ENCODE measurements around the gene ST8SIA1.

Gene ST8SIA1

DNA sequence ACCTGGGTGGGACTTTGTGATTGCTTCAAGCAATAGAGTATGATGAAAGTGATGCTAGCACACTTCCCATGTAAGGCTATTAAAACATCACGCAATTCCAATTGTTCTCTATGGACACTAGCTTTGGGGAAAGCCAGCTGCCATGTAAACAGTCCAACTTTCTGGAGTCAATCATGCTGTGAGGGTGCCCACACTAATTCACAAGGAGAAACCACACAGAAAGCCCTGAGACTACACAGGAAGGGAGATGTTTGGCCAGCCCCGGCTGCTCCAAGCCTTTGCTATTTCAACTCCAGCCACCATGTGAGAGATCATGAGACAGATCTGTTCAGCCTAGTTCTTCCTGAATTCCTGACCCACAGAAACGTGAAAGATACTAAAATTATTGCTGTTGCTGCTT is 96.3 kb downstream of the ST8SIA1 start:
- DNase-seq (ENCODE audit: low spot score), result no peak

DNA sequence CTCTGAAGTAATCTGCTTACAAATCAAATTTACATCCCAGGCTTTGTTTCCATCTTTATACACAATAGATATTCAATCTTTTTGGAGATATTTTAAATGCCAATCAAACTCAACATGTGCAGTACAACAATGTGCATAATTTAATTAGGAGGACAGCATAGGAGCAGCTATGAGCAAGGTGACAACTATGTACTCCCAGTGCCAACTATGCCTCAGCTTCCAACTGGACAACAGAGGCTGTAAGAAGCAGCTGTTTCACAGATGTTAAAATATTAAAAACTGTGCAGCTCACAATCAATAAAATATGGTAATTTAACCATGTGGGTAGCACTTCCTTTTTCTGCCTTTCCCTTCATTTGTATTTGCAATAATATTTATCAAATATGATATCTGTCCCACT is 99.9 kb downstream of the ST8SIA1 start:
- DNase-seq (ENCODE audit: low spot score), result no peak

DNA sequence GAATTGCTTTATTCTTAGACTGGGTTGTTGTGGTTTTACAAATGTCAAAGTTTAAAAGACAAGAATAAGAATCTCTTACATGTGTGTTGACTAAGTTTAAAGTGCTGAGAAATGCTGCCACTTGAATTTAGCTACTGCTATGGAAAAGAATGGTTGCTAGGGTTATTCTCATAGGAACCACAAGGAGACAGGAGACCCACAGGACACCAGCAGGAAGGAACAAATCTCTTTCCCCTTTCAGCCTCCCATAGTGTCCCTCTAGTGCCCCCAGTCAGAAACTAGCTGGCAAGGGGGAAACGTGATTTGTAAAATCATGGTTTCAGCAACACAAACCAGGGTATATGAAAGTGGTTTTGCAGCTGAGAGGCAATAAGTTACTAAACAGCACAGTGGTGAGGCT is 102.7 kb downstream of the ST8SIA1 start:
- DNase-seq (ENCODE audit: low spot score), result no peak

DNA sequence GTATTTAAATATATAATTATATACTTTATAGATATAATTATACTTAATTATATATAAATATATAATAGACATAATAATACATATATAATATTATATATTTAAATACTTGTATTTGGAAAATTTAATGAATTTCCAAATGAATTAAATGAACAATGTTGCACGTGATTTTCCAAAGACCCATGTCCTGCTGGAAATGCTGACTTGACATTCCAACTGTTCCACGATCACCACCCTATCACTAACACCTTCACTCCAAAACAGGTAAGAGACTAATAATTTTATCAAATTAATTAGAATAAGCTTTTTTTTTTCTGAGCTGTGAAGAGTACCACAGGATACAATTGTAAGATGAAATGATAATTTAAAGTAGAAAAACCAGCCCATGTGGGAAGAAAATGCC is 103.4 kb downstream of the ST8SIA1 start:
- no peak for DNase-seq (ENCODE audit: low spot score)

DNA sequence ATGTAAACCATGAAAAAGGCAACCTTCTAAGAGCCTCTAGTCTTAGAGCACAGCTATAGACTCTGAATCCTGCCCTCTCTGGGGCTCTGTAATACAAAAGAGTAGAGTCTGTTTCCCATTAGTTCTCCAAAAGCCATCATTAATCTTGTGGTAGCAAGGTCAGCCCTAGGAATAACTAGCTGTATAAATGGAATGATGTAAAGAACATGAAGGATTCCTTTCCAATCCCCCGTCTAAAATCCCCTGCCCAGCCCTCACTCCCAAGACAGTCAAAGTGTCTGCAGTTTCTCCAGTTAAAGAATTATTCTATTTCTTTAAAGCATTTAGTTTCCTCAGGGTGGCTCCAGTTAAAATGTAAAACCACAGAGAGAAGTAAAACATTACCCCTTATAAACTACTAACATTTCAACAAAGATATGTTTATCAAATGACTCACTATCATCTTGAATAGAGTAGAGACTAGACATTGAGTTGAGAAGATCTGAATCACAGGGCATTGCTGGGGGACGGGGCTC is 104.2 kb downstream of the ST8SIA1 start:
- no peak for DNase-seq (ENCODE audit: low spot score)

DNA sequence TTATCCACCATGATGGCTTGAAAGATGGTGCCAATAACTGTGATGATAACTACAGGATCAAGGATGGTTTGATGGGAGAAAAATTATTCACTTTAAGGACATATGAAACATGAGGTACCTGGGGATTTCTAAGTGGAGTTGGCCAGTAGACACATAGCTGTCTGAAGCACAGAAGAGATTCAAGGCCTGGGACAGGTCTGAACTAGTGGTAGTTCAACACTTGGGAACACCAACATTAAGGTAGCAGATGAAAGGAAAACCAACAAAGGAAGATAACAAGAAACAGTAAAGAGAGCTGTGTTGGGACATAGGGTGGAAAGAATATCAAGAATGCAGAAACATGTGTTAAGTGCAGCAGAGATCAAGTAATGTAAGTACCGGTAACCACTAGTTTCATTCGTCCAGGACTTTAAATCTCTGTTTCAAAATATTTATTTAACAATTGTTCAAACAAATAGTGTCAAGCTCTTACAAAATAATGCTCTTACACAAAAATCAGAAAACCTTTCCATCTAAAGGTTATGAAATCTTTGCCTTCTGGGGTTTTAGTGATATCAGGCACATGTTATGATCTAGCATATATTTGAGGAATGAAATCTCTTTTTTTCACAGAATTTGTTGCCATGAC is 104.7 kb downstream of the ST8SIA1 start:
- DNase-seq (ENCODE audit: low spot score), result no peak

DNA sequence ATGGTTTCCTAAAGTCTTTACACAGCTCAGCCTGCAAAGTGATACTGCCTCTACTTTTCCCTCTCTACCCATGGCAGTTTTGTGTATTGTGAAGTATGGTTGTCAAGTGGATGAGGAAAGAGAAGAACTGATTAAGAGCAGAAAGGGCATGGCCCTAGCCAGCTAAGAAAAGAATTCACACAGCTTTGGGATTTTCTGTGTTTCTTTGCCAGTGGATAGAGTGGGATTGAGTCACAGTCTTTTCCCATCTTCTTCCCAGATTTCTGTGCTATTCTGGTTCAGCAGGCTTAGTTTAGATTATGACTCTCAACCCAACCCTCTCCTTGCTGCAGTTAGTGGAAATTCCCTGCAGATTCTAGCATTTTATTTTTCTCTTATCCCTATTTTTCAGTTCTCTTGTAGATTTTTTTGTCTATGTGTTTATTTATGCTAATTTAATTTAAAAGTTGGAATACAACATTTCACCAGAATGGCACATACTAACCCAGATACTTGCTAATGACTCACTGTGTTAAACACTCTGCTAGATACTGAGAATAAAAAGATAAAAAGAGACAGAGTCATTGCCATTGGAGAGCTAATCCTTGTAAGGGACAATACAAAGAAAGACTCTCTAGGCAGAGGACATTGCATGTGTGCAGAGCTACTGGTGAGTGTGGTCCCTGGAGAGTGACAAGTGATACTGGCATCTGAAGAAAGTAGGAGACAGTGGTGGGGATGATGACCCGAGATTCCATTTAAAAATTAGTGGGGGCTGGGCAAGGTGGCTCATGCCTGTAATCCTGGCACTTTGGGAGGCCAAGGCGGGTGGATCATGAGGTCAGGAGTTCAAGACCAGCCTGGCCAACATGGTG is 106.3 kb downstream of the ST8SIA1 start:
- DNase-seq (ENCODE audit: low spot score), result no peak

DNA sequence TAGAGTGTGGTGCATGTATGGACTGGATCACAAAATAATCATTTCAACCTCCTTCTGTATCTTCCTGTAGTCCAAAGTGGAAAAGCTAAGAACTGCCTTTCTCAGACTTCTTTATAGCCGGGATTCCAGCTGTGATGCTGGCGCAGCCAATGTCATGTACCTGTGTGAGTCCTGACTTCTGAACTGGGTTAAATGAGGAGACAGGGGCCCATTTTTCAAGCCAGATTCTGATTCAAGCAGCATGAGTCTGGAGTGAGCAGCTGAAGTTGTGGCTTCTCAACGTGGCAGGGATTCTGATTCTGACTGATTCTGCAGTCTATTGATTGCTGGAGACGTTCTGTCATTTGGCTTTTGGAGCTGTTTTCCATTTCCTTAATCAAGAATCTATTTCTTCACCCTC is 111.2 kb downstream of the ST8SIA1 start:
- no peak for DNase-seq (ENCODE audit: low spot score)

DNA sequence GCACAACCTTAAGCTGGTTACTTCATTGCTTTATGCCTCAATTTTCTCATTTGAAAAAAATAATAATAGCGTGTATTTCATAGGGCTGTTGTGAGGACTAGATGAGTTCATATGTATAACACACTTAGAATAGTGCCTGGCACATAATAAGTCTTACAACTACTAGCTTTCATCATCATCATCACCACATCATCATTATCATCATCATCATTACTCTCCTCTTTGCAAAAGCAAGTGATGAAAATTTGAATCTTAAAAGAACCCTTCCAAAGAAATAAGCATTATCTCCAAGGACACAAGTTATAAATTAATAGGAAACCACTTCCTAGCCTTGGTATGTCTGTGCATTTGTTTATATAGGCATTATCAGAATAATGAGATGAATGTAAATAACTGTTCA is 117.0 kb downstream of the ST8SIA1 start:
- no peak for DNase-seq (ENCODE audit: low spot score)

DNA sequence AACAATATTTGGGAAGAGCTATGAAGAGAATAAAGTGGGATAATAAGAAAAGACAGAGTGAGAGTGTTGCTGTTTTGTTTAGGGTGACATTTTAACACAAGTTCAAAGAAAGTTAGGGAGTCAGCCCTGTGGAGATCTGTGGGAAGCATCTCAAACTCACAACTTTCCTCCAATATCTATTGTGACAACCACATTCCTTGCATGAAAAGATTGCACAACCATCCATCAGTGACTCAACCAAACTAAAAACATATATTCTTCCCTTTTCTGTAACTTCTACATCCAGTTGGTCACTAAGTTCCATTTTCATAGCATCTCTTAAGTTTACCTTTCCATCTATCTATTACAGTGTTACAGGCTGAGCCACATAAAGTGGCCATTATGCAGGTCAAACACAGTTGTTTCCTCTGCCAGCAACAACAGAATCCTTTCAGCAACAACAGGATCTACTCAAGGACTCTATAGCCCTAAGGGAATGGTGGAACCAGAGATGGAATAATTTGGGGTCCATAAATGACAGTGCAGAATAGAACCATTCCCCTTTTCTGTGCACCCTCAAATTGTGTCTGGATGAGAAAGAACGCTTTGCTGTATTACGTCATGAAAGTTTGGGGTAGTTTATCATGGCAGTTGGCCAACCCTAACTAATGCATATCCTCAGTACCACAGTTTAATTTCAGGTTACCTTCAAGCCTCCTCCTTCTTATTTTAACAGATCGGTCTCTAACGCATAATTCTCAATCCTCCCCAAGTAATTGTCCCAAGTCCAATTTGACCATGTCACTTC is 118.8 kb downstream of the ST8SIA1 start:
- no peak for DNase-seq (ENCODE audit: low spot score)

DNA sequence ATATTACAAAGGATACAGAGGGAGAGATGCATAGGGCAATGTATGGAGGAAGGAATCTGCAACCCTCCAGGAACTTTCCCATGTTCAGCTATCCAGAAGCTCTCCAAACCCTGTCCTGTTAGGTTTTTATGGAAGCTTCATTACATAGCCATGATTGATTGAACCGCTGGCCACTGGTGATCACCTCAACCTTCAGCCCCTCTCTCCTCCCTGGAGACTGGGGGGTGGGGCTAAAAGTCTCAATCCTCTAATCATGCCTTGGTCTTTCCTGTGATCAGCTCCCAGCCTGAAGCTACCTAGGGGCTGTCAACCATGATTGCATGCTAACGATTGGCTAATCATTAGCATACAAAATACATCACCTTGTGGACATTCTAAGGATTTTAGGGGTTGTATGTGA is 123.4 kb downstream of the ST8SIA1 start:
- DNase-seq (ENCODE audit: low spot score), result no peak

DNA sequence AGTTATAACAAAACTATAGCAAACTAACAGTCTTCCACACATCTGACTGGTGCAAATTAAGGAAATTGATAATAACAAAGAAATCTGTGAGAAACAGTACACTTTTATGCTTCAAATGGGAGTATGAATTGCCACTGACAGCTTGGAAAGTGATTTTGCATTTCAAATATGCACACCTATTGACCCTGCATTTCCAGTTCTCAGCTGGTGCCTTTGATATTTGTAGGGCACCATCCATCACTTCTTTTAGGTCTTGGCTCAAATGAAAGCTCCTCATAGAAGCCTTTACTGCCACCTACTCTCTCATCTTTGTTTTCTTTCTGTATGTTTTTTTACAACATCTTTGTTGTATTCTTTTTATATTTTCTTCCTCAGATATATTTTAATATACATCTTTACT is 125.1 kb downstream of the ST8SIA1 start:
- no peak for DNase-seq (ENCODE audit: low spot score)

DNA sequence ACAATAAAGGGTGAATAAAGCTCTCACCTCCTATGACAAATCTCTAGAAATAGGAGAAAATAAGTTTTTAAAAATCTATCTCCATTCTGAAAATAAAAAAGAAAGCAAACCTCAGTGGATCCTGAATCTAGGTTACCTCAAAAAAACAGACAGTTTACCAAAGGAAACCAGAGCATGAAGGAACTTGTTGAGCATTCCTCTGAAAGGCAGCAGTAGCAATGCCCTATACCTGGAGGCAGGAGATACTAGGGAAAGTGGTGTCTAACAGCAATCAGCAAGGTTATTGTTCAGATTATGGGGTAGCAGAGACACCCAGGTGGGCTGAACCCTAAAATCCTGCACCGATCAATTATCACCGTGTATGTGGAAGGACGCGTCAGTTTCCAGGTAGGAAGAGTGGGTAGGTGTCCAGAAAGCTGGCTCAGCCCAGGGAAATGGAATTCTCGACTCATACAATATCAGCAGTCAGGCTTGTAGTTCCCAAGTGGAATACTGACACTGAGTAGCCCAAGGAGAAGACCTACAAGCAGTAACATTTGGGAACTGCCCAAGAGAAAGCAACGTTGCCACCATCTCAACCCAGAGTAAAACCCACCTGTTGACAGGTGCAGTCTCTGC is 128.3 kb downstream of the ST8SIA1 start:
- DNase-seq (ENCODE audit: low spot score), result no peak

DNA sequence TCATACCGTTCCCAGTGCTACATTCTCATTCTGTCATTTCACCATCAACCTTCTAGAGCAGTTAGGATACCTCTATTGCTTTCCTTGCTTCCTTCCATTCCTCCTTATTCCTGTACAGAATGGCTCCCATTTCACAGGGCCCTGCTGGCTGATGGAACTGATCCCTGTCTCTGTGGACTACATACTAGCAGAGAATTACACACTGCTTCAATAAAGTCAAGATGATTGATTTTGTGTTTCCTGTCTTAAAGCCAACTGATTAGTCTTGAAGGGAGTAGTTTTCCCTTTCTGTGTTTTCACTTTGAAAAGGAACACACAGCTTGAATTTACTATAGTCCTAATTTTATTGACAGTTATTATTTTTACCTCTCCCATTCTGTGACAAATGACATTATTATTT is 130.1 kb downstream of the ST8SIA1 start:
- DNase-seq (ENCODE audit: low spot score), result no peak

DNA sequence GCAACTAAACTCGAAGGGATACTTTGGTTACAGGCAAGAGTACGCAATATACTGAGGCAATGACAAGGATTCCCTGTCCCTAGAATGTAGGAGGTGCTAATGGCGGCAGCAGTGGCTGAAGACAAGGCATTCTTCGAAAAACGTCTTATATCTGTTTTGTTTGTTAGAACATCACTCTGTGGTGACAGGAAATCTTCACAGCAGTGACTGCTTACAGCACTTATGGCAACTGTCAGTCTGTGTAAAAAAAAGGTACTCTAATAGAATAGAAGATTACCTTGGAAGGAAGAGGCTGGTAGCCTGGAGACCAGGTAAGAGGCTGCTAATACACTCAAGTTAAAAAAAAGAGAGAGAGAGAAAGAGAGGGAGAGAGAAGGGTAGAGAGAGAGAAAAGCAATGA is 131.7 kb downstream of the ST8SIA1 start:
- no peak for DNase-seq (ENCODE audit: low spot score)

DNA sequence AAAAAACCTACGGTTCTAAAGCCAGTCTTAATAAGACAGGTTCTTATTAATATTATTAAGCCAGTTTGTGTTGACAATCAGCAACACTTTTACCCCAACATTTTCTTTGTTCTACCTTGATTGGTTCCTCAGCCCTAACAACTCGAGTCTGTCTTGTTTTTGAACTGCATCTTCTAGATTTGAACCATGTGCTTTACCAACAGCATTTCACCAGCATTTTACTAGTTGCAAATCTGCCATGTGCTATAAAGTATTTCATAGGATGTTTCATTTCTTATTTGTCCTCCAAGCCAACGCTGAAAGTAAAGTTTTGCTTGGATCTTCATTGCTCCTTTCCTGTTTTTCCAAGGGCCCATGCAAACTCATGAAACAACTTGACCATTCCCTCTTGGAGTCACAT is 133.4 kb downstream of the ST8SIA1 start:
- no peak for DNase-seq (ENCODE audit: low spot score)

DNA sequence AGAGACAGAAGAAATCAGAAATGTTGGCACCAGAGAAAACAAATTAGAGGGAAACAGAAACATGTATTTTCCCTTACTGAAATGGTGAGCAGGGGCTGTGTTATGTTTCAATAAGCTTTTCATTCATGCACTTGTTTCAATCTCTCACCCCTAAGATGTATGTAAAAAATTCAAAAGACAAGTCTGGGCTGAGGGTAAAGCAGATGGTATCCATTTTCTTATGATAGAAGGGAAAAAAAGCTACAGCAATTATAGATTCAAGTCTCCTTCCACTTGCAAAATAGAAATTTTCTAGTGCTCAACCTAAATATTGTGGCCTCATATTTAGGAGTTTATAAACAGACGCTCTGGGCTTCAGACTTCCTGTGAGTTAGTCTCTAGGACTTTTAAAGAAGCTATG is 138.3 kb downstream of the ST8SIA1 start:
- DNase-seq (ENCODE audit: low spot score), result no peak

DNA sequence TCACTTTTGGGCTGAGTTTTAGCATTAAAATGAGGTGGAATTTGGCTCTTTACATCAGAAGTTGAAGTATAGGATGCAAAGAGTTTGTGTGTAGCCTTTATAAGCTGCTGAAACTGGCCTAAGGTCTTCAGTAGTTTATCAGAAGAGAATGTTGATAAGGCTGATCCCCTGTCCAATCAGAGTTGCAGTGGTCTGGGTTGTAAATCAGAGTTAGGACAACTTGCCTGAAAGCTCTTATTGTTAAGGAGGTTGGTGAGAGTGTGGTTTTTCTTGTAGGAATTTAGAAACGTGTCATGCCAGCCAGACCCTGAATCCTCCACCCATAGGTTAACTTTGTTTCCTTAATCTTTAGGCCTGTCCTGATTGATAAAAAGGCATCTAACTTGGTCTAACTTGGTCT is 143.5 kb downstream of the ST8SIA1 start:
- no peak for DNase-seq (ENCODE audit: low spot score)

DNA sequence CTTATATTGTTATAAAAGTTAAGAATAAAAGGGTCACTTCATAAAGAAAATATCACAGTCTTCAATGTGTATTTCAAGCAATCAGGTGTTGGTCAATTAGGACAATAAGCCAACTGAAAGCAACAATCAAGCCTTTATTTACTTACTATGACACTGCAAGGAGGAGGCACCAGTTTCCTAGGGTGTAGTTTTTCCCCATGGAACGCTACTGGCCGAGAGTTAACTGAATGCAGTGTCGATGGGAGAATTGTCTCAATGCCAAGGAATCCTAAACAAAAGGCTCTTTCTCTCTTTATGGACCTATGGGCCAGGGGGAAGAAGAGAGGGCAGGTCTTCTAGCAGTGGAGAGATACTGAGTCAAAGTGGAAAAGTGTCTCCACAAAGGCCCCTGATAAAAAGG is 146.1 kb downstream of the ST8SIA1 start:
- DNase-seq (ENCODE audit: low spot score), result no peak

DNA sequence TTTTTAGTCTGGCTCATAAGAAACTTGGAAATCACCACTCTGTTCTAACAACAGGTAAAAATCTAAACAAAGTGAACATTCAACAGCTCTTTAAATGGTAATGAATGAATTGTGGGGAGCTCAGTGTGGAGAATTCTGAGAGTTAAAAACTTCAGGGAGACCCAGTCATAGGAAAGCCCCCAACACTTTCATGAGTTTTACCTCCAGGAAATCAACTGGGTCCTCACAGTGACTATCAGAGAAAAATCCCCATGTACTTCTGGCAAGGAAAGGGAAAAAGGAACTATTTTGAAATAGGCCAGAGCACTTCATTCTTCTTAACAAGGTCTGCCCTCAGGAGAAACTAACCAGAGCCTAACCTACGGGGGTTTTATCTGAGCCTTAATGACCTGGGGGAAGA is 153.8 kb downstream of the ST8SIA1 start:
- DNase-seq (ENCODE audit: low spot score), result no peak

DNA sequence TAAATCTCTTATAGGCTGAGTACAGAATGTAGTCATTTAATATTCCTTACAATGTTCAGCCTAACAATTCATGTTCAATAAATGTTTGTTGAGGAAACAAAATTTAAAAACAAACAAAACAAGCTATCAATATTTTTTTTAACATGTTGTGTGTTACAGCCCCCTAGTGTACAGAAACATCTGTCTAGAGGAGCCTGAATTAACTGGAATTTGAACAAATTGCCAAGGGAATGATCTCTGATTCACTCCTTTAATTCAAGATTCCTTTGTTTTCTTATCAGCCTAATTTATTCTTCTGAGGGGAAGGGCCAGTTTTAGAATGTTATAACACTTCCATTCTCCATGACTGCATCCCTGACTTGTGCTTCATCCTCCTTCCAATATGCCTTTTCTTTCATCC is 161.3 kb downstream of the ST8SIA1 start:
- no peak for DNase-seq (ENCODE audit: low spot score)

DNA sequence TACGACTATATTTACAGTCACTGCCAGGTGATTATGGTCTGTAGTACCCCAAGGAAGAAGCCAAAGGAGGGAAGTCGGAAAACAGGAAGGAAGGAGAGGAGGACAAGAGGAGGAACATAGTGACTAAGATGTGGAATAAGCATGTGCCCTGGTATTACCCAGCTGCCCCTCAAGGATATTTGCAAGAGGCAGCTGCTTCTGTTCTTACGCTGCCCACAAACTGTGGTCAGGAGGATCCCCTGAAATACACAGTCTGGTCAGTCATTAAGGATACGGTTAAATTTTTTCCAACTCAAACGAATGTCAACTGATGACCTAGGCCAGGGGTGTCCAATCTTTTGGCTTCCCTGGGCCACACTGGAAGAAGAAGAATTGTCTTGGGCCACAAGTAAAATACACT is 162.0 kb downstream of the ST8SIA1 start:
- no peak for DNase-seq (ENCODE audit: low spot score)

All from ecto neural progenitor cell (in vitro differentiated cells).